BLaER1 treated with 17β-estradiol and CSF1 and Interleukin-3, amounts not matched to agents 10 nM and 100 nM (cell line): ENCODE data around the gene LUZP4.
A peak's percentile ranks its signal among the peaks of the same experiment; 100 is the strongest.
"Not testable (repeated sequence)": the region's sequence is repeated elsewhere in the genome, so short reads cannot be mapped to it uniquely, and the experiment has no call there.

ENCODE experiments used
- H3K27ac ChIP-seq, 11 experiments: shearing (Covaris generic); formaldehyde crosslinking; 2 replicates each; pipeline ENCODE4 v1.8.1; 2022
- H3K27me3 ChIP-seq, 11 experiments: shearing (Covaris generic); formaldehyde crosslinking; 2 replicates each; pipeline ENCODE4 v1.8.1; 2022
- H3K36me3 ChIP-seq, 11 experiments: shearing (Covaris generic); formaldehyde crosslinking; 2 replicates each; pipeline ENCODE4 v1.8.1; 2022
- H3K4me1 ChIP-seq, 10 experiments: shearing (Covaris generic); formaldehyde crosslinking; 2 replicates each; pipeline ENCODE4 v1.8.1; 2022
- H3K4me2 ChIP-seq, 11 experiments: shearing (Covaris generic); formaldehyde crosslinking; 2 replicates each; pipeline ENCODE4 v1.8.1; 2022
- H3K4me3 ChIP-seq, 10 experiments: shearing (Covaris generic); formaldehyde crosslinking; 2 replicates each; pipeline ENCODE4 v1.8.1; 2022
- H3K9ac ChIP-seq, 11 experiments: shearing (Covaris generic); formaldehyde crosslinking; 2 replicates each; pipeline ENCODE4 v1.8.1; 2022
- H3K9me3 ChIP-seq, 11 experiments: shearing (Covaris generic); formaldehyde crosslinking; replicated peaks in 1 of 11; 2 replicates each; pipeline ENCODE4 v1.8.1; 2022
- H4K20me1 ChIP-seq, 11 experiments: shearing (Covaris generic); formaldehyde crosslinking; 2 replicates each; pipeline ENCODE4 v1.8.1; 2022
- Cebpa-rat ChIP-seq, 11 experiments: shearing (Covaris generic); IDR thresholded peaks; 2 replicates each; pipeline ENCODE4 v1.8.1; 2022

The LUZP4 gene

GRCh38 chrX:115330498-115331168 lies 41.1 kb downstream of the LUZP4 start:
- TF ChIP-seq Cebpa-rat (IDR thresholded peaks at IDR 0.05): no peak
- no peak overlapping the region for H3K27ac ChIP-seq
- H3K4me1 ChIP-seq: peaks cover 0 to 28% (median 4%) of the 10 kb centered on the region in 10 experiments; a peak in 12 of 20 replicates
- peak overlapping the region in 5 of 11 experiments; percentile 6 to 52 (median 7); a peak in 4 of 22 replicates for H3K4me2 ChIP-seq
- H3K27me3 ChIP-seq: peaks cover 76 to 92% (median 91%) of the 10 kb centered on the region in 11 experiments
- peak overlapping the region in 3 of 11 experiments; percentile 30 to 55 (median 50); a peak in 4 of 22 replicates for H3K9ac ChIP-seq
- H3K4me3 ChIP-seq: peak overlapping the region in 1 of 10 experiments; percentile 41; a peak in 1 of 20 replicates
- no peaks in the 10 kb centered on the region for H3K9me3 ChIP-seq
- no peaks in the 10 kb centered on the region; a peak in 1 of 22 replicates for H4K20me1 ChIP-seq
- H3K36me3 ChIP-seq: no peaks in the 10 kb centered on the region

DNA sequence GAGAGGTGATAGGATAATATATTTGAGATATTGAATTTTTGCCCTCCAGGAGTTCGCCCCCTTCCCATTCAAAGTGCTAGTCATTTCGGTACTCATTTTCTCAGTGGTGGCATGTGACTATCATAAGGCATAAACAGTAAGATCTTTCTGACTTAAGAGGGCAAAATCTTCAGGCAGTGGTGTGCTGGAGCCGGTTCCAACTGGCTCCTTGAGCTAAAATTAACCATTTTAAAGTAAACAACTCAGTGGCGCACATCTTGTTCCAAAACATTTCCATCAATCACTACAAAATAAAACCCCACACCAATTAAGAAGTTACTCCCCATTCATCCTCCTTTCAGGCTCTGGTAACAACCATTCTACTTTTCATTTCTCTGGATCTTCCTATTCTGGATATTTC lies 43.3 kb downstream of the LUZP4 start:
- H3K9ac ChIP-seq: no peak overlapping the region
- no peaks in the 10 kb centered on the region for H3K36me3 ChIP-seq
- H3K4me1 ChIP-seq: peaks cover 0 to 28% (median 4%) of the 10 kb centered on the region in 10 experiments; a peak in 12 of 20 replicates
- peak overlapping the region in 1 of 11 experiments; percentile 27; a peak in 1 of 22 replicates for H3K4me2 ChIP-seq
- no peaks in the 10 kb centered on the region; a peak in 2 of 22 replicates for H3K9me3 ChIP-seq
- H3K27ac ChIP-seq: no peak overlapping the region
- no peaks in the 10 kb centered on the region; a peak in 1 of 22 replicates for H4K20me1 ChIP-seq
- H3K4me3 ChIP-seq: no peak overlapping the region
- H3K27me3 ChIP-seq: peaks cover 79 to 93% (median 91%) of the 10 kb centered on the region in 11 experiments
- no peak for TF ChIP-seq Cebpa-rat (IDR thresholded peaks at IDR 0.05)

DNA sequence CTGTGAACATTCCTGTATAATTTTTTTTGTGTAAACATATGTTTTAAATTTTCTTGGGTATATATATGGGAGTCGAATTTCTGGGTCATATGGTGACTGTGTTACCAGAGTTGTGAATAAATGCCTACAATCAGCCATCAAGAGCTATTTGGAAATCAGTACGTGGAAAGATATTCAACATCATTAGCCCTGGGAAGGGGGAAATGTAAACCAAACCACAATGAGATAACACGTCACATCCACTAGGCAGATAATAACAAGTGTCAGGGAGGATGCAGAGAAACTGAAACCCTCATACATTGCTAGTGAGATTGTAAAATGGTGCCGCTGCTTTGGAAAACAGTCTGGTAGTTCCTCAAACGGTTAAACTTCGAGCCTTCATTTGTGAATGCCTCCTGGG lies 43.9 kb downstream of the LUZP4 start:
- H3K9me3 ChIP-seq: no peaks in the 10 kb centered on the region; a peak in 2 of 22 replicates
- TF ChIP-seq Cebpa-rat (IDR thresholded peaks at IDR 0.05): no peak

DNA sequence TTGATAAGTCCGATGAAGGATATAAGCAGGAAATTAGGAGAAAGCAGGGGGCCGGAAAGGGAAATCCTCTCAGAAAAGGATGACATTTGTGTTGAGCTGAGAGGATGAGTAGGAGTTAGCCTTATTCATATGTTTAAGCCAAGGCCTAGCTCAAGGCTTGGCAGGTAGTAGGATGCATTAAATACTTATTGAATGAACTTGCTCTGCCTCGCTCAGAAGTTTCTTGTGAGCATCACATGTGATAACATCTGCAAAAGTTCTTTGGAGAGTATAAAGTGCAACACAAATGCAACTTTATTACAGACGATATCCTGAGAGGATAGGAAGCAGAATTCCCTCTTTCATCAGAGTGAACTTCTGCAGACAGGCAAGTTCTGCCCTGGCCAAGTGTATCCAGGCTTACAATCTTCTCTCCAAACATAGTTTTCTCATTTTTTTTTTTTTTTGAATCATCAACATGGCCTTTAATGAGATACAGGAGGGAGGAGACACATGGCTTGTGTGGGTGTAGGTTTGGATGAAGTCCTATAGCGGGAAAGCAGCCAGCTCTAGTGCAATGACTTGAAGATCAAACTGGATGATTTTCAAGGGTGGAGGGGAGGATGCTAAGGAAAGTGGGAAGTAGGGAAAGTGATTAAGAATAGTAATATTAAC lies 48.1 kb downstream of the LUZP4 start:
- Histone ChIP-seq H3K4me3 (no peak overlapping the region), H3K9me3 (no peaks in the 10 kb centered on the region; a peak in 2 of 22 replicates), H4K20me1 (no peaks in the 10 kb centered on the region), H3K4me1 (peaks cover 0 to 11% (median 0%) of the 10 kb centered on the region in 10 experiments; a peak in 4 of 20 replicates), H3K4me2 (no peak overlapping the region), H3K27ac (no peak overlapping the region), H3K9ac (no peak overlapping the region), H3K27me3 (peaks cover 96 to 100% (median 100%) of the 10 kb centered on the region in 11 experiments), H3K36me3 (no peaks in the 10 kb centered on the region)
- TF ChIP-seq Cebpa-rat (IDR thresholded peaks at IDR 0.05): no peak

More for the DNA sequence above, 43.9 kb downstream of the LUZP4 start:
- peak overlapping the region in 1 of 11 experiments; percentile 41; a peak in 1 of 22 replicates for H3K27ac ChIP-seq
- no peak overlapping the region for H3K4me3 ChIP-seq
- no peaks in the 10 kb centered on the region; a peak in 1 of 22 replicates for H4K20me1 ChIP-seq
- H3K4me2 ChIP-seq: peak overlapping the region in 8 of 11 experiments; percentile 5 to 30 (median 26); a peak in 13 of 22 replicates
- H3K9ac ChIP-seq: no peak overlapping the region
- H3K4me1 ChIP-seq: peaks cover 0 to 27% (median 4%) of the 10 kb centered on the region in 10 experiments; a peak in 12 of 20 replicates
- H3K27me3 ChIP-seq: peaks cover 79 to 93% (median 91%) of the 10 kb centered on the region in 11 experiments
- no peaks in the 10 kb centered on the region for H3K36me3 ChIP-seq

- H3K9ac ChIP-seq: no peak overlapping the region
- no peak overlapping the region for H3K4me2 ChIP-seq
- no peak overlapping the region for H3K4me3 ChIP-seq
- 0 out of 22 replicates have a peak, but pooled peaks of 1 of the 11 experiments have one; percentile 8 for TF ChIP-seq Cebpa-rat (IDR thresholded peaks at IDR 0.05)
- peaks cover 93 to 100% (median 100%) of the 10 kb centered on the region in 11 experiments for H3K27me3 ChIP-seq
- H3K36me3 ChIP-seq: no peaks in the 10 kb centered on the region
- H3K4me1 ChIP-seq: no peaks in the 10 kb centered on the region
- H3K27ac ChIP-seq: no peak overlapping the region
- H3K9me3 ChIP-seq: no peaks in the 10 kb centered on the region; a peak in 2 of 22 replicates
- H4K20me1 ChIP-seq: no peaks in the 10 kb centered on the region
These were observed 50.0 kb downstream of the LUZP4 start for GRCh38 chrX:115339441-115340025.

- no peak overlapping the region for H3K4me2 ChIP-seq
- no peaks in the 10 kb centered on the region for H3K4me1 ChIP-seq
- H3K36me3 ChIP-seq: no peaks in the 10 kb centered on the region
These were observed 51.9 kb downstream of the LUZP4 start for GRCh38 chrX:115341421-115341820.

DNA sequence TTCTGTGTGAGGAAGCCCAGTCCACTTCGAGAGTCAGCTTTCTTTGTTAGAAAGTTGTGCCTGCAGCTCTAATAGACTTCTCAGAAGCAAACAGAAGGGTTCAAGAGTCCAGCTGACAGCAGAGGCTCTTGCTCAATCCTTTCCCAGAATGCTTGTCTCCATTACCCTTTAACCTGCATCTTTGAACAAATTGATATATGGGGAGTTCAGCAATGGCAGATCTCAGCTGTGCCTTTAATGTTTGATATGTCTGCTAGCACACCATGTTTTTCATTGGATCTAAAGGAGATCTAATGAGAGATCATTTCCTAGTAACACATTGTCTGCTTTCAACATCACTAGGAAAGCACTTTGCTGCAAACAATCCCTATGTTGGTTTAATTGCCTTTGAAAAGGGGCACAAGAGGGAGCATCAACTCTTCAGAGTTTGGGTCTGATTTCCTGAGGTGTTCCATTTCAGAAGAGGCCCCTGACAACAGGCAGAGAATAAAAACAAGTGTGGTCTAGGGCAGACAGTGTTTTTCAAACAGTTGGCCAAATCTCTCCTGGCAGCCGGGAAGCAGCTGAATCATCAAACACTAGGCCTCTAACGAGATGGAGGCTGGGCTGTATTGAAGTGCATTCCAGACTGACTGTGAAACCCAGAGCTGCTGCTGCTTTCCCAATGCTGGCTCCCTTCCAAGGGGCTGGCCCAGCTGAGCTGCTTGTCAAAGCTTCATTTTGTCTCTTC lies 55.5 kb downstream of the LUZP4 start:
- H3K27ac ChIP-seq: no peak overlapping the region
- H3K9ac ChIP-seq: no peak overlapping the region
- no peak overlapping the region for H3K4me2 ChIP-seq
- TF ChIP-seq Cebpa-rat (IDR thresholded peaks at IDR 0.05): no peak
- no peaks in the 10 kb centered on the region for H4K20me1 ChIP-seq
- H3K36me3 ChIP-seq: no peaks in the 10 kb centered on the region
- H3K4me3 ChIP-seq: no peak overlapping the region
- no peaks in the 10 kb centered on the region for H3K4me1 ChIP-seq
- H3K27me3 ChIP-seq: peaks cover 59 to 76% (median 72%) of the 10 kb centered on the region in 11 experiments
- peaks cover 14 to 22% (median 21%) of the 10 kb centered on the region in 11 experiments; a peak in 21 of 22 replicates for H3K9me3 ChIP-seq

More at GRCh38 chrX:115341421-115341820, 51.9 kb downstream of the LUZP4 start:
- H4K20me1 ChIP-seq: no peaks in the 10 kb centered on the region
- TF ChIP-seq Cebpa-rat (IDR thresholded peaks at IDR 0.05): no peak
- no peak overlapping the region for H3K27ac ChIP-seq
- peaks cover 84 to 98% (median 97%) of the 10 kb centered on the region in 11 experiments for H3K27me3 ChIP-seq
- H3K9me3 ChIP-seq: no peaks in the 10 kb centered on the region; a peak in 2 of 22 replicates
- H3K4me3 ChIP-seq: no peak overlapping the region
- H3K9ac ChIP-seq: no peak overlapping the region

DNA sequence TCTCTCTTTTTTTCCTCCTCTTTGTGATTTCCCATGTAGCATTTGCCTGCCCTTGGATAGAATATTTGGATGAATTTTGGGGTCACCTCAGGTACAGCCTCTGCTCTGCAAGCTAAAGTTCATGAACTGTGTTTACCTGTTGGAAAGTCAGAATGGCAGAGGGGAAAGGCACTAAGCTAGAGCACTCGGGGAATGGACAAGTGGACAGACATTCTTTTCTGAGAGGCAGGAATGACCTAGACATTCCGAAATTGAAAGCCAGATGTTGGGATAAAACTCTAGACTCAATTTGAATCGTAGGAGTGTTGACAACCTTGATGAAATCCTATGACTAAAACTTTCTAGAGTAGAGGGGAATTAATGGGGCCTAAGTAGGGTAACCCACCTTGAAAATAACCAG lies 56.1 kb downstream of the LUZP4 start:
- Histone ChIP-seq H3K4me2 (no peak overlapping the region), H3K9ac (no peak overlapping the region)

GRCh38 chrX:115346738-115347137 lies 57.2 kb downstream of the LUZP4 start:
- H3K36me3 ChIP-seq, H3K9ac ChIP-seq, H3K4me1 ChIP-seq, H4K20me1 ChIP-seq, H3K4me2 ChIP-seq, H3K4me3 ChIP-seq, H3K27ac ChIP-seq: not testable (repeated sequence)
- Histone ChIP-seq H3K27me3 (peaks cover 59 to 76% (median 73%) of the 10 kb centered on the region in 11 experiments), H3K9me3 (peaks cover 21 to 33% (median 30%) of the 10 kb centered on the region in 11 experiments; a peak in 21 of 22 replicates)

More for the DNA sequence above, 56.1 kb downstream of the LUZP4 start:
- H3K27me3 ChIP-seq: peaks cover 59 to 76% (median 72%) of the 10 kb centered on the region in 11 experiments
- peaks cover 20 to 27% (median 26%) of the 10 kb centered on the region in 11 experiments; a peak in 21 of 22 replicates for H3K9me3 ChIP-seq
- H4K20me1 ChIP-seq: no peaks in the 10 kb centered on the region
- H3K36me3 ChIP-seq: no peaks in the 10 kb centered on the region
- H3K4me1 ChIP-seq: no peaks in the 10 kb centered on the region
- no peak overlapping the region for H3K27ac ChIP-seq
- H3K4me3 ChIP-seq: no peak overlapping the region
- no peak for TF ChIP-seq Cebpa-rat (IDR thresholded peaks at IDR 0.05)
